ENCODE measurements around the gene LINC00632. TPM values are rescaled to one million over a fixed set of nuclear protein-coding genes. Genes with fewer than 3 reads are reported as not detected.

LINC00632 gene
- total RNA-seq, 3 donors from 2014 or later, result 90.1 to 616 (median 133) TPM

GRCh38 chrX:140725500-140725899, 15.9 kb downstream of the LINC00632 start:
- Histone ChIP-seq H3K4me3 (no peak overlapping the region), H3K27me3 (peaks cover 0 to 21% of the 10 kb centered on the region in 2 donors), H3K9me3 (no peaks in the 10 kb centered on the region), H3K4me1 (no peaks in the 10 kb centered on the region), H3K27ac (no peak overlapping the region), H3K36me3 (no peaks in the 10 kb centered on the region)
- DNase-seq (ENCODE audit: low spot score in 2 of 2), result no peak
- intact Hi-C loops (cut with DNase I; ENCODE audit: low total_unique reads), result loop anchor here (5.0 kb wide), 1 partner anchor 1828 kb away; no protein-coding TSS in a partner anchor
- TF ChIP-seq CTCF (IDR thresholded peaks at IDR 0.05), result no peak
- no peak for TF ChIP-seq POLR2A (IDR thresholded peaks at IDR 0.05)
- TF ChIP-seq POLR2AphosphoS5 (IDR thresholded peaks at IDR 0.05), result no peak

GRCh38 chrX:140733766-140734342, 24.3 kb downstream of the LINC00632 start:
- Histone ChIP-seq H3K9me3 (no peaks in the 10 kb centered on the region), H3K36me3 (no peaks in the 10 kb centered on the region), H3K27ac (no peak overlapping the region), H3K27me3 (peaks cover 0 to 16% of the 10 kb centered on the region in 2 donors), H3K4me1 (no peaks in the 10 kb centered on the region), H3K4me3 (no peak overlapping the region)
- TF ChIP-seq POLR2AphosphoS5 (IDR thresholded peaks at IDR 0.05) (no peak), CTCF (IDR thresholded peaks at IDR 0.05) (peak in 2 of 3 donors; percentile 49)
- intact Hi-C loops (cut with DNase I; ENCODE audit: low total_unique reads), result no loop called here
- DNase-seq (ENCODE audit: low spot score in 2 of 2), result no peak

GRCh38 chrX:140744085-140744484, 34.5 kb downstream of the LINC00632 start:
- Histone ChIP-seq H3K27me3 (peaks cover 0 to 33% of the 10 kb centered on the region in 2 donors), H3K36me3 (no peaks in the 10 kb centered on the region), H3K9me3 (no peaks in the 10 kb centered on the region), H3K4me3 (no peak overlapping the region), H3K4me1 (no peaks in the 10 kb centered on the region), H3K27ac (no peak overlapping the region)
- no peak for TF ChIP-seq POLR2A (IDR thresholded peaks at IDR 0.05)
- no peak for TF ChIP-seq POLR2AphosphoS5 (IDR thresholded peaks at IDR 0.05)
- no peak for TF ChIP-seq CTCF (IDR thresholded peaks at IDR 0.05)
- DNase-seq (ENCODE audit: low spot score in 2 of 2), result no peak
- intact Hi-C loops (cut with DNase I; ENCODE audit: low total_unique reads), result no loop called here

- no peak for DNase-seq (ENCODE audit: low spot score in 2 of 2)
- Histone ChIP-seq H3K4me1 (no peaks in the 10 kb centered on the region), H3K36me3 (no peaks in the 10 kb centered on the region), H3K9me3 (no peaks in the 10 kb centered on the region), H3K4me3 (no peak overlapping the region), H3K27ac (no peak overlapping the region), H3K27me3 (peaks cover 0 to 24% of the 10 kb centered on the region in 2 donors)
- TF ChIP-seq CTCF (IDR thresholded peaks at IDR 0.05), result no peak
- TF ChIP-seq POLR2AphosphoS5 (IDR thresholded peaks at IDR 0.05), result no peak
- no peak for TF ChIP-seq POLR2A (IDR thresholded peaks at IDR 0.05)
- intact Hi-C loops (cut with DNase I; ENCODE audit: low total_unique reads), result no loop called here
These were observed 47.4 kb downstream of the LINC00632 start for GRCh38 chrX:140756941-140757340.

- Histone ChIP-seq H3K4me1 (no peaks in the 10 kb centered on the region), H3K4me3 (no peak overlapping the region), H3K27me3 (peaks cover 0 to 29% of the 10 kb centered on the region in 2 donors), H3K36me3 (no peaks in the 10 kb centered on the region), H3K9me3 (no peaks in the 10 kb centered on the region), H3K27ac (no peak overlapping the region)
- no peak for TF ChIP-seq POLR2AphosphoS5 (IDR thresholded peaks at IDR 0.05)
- peak; percentile 14 to 51 (median 48) for TF ChIP-seq CTCF (IDR thresholded peaks at IDR 0.05)
- intact Hi-C loops (cut with DNase I; ENCODE audit: low total_unique reads), result loop anchor here (10.0 kb wide), 1 partner anchor 1783 kb away; no protein-coding TSS in a partner anchor
- DNase-seq (ENCODE audit: low spot score in 2 of 2), result no peak
These were observed 52.5 kb downstream of the LINC00632 start for GRCh38 chrX:140762061-140762460.

Measured in breast epithelium (tissue), 4 donors.